HepG2 (cell line): ENCODE measurements around the gene RGS11. TPM values are rescaled to one million over a fixed set of nuclear protein-coding genes. Genes with fewer than 3 reads are reported as not detected.
A peak's percentile ranks its signal among the peaks of the same experiment; 100 is the strongest.

Experiments
- CEBPB ChIP-seq: IDR thresholded peaks from 2 replicates; pipeline ENCODE4 v1.6.1; 2011; ENCODE audit warnings: low read depth, low read length, improper control_type of control experiment, borderline replicate concordance
- CREM ChIP-seq, 2 experiments: sonication (generic) in 1 of 2; formaldehyde crosslinking in 1 of 2; IDR thresholded peaks; 2 replicates each; pipeline versions ENCODE4 v1.4.0 to v1.6.1; 2016 to 2020; ENCODE audit warnings: antibody characterized with exemption in 1 of 2, mild to moderate bottlenecking in 1 of 2, missing genetic modification reagents in 1 of 2
- DMTF1 ChIP-seq: sonication (generic); formaldehyde crosslinking; IDR thresholded peaks from 2 replicates; pipeline ENCODE4 v1.4.0; 2020; ENCODE audit warnings: mild to moderate bottlenecking, missing genetic modification reagents
- EEA1 ChIP-seq: sonication (generic); formaldehyde crosslinking; IDR thresholded peaks from 2 replicates; pipeline ENCODE4 v1.5.1; 2020; ENCODE audit warnings: mild to moderate bottlenecking, missing genetic modification reagents, borderline replicate concordance
- FOXK2 ChIP-seq: fragments of 450-650 bp; IDR thresholded peaks from 2 replicates; pipeline ENCODE4 v1.6.1; 2016
- GABPB1 ChIP-seq: IDR thresholded peaks from 2 replicates; pipeline ENCODE4 v1.6.1; 2016; ENCODE audit warnings: mild to moderate bottlenecking, missing genetic modification reagents, moderate library complexity, missing compliant biosample characterization
- KLF13 ChIP-seq: sonication (generic); formaldehyde crosslinking; IDR thresholded peaks from 2 replicates; pipeline ENCODE4 v1.4.0; 2020; ENCODE audit warnings: mild to moderate bottlenecking, missing genetic modification reagents
- NR2C2 ChIP-seq: sonication (generic); formaldehyde crosslinking; IDR thresholded peaks from 2 replicates; pipeline ENCODE4 v1.4.0; 2020; ENCODE audit warnings: missing genetic modification reagents, mild to moderate bottlenecking, moderate library complexity, borderline replicate concordance
- RBFOX2 ChIP-seq: fragments of 200-400 bp; formaldehyde crosslinking; IDR thresholded peaks from 2 replicates; pipeline ENCODE4 v1.6.1; 2017; ENCODE audit warnings: low read depth, mild to moderate bottlenecking, low read length
- SRY ChIP-seq: sonication (generic); formaldehyde crosslinking; IDR thresholded peaks from 2 replicates; pipeline ENCODE4 v1.8.0; 2022; ENCODE audit warnings: mild to moderate bottlenecking, missing genetic modification reagents
- ZBTB14 ChIP-seq: sonication (generic); formaldehyde crosslinking; IDR thresholded peaks from 2 replicates; pipeline ENCODE4 v1.4.0; 2020; ENCODE audit warnings: missing genetic modification reagents
- ZBTB25 ChIP-seq: IDR thresholded peaks from 2 replicates; pipeline ENCODE4 v1.6.1; 2018; ENCODE audit warnings: missing genetic modification reagents
- ZFAT ChIP-seq: sonication (generic); formaldehyde crosslinking; conservative IDR thresholded peaks from 2 replicates; pipeline ENCODE4 v1.8.1; 2023; ENCODE audit warnings: missing genetic modification reagents, inconsistent platforms
- ZFP91 ChIP-seq: sonication (generic); formaldehyde crosslinking; IDR thresholded peaks from 2 replicates; pipeline ENCODE4 v1.9.0; 2022; ENCODE audit warnings: missing genetic modification reagents, mild to moderate bottlenecking, borderline replicate concordance
- ZNF205 ChIP-seq: IDR thresholded peaks from 2 replicates; pipeline ENCODE4 v1.6.1; 2018; ENCODE audit warnings: missing biosample characterization, missing genetic modification reagents
- ZNF207 ChIP-seq: fragments of 450-650 bp; IDR thresholded peaks from 2 replicates; pipeline ENCODE4 v1.6.1; 2016; ENCODE audit warnings: antibody characterized with exemption, borderline replicate concordance
- ZNF441 ChIP-seq: sonication (generic); formaldehyde crosslinking; IDR thresholded peaks from 2 replicates; pipeline ENCODE4 v1.7.0; 2021; ENCODE audit warnings: missing genetic modification reagents, borderline replicate concordance
- ZNF691 ChIP-seq: sonication (generic); formaldehyde crosslinking; IDR thresholded peaks from 2 replicates; pipeline ENCODE4 v1.4.0; 2020; ENCODE audit warnings: missing genetic modification reagents, low read depth, mild to moderate bottlenecking, borderline replicate concordance
- ZNF761 ChIP-seq: sonication (generic); formaldehyde crosslinking; conservative IDR thresholded peaks from 2 replicates; pipeline ENCODE4 v1.4.0; 2020; ENCODE audit warnings: mild to moderate bottlenecking, missing genetic modification reagents
- polyA plus RNA-seq, 8 experiments: library from polyadenylated mRNA; depleted of rRNA in 3 of 8; stranded (reverse) in 7 of 8; unstranded in 1 of 8; fragments of >200 nt; fragmentation: Illumina TruSeq in 4 of 8; extraction: Trizol in 4 of 8; gene quantifications; 2 replicates each; pipeline versions ENCODE4 v1.2.1 to v1.2.3, GENCODE V29; 2011 to 2016; ENCODE audit warnings: low read depth in 4 of 8, missing spikeins in 1 of 8, mixed read lengths in 1 of 8; ENCODE audit not compliant: insufficient read depth in 1 of 8
- total RNA-seq, 5 experiments: library from RNA; depleted of rRNA; stranded (reverse); fragments of >200 nt; fragmentation: Illumina TruSeq; extraction: Trizol; gene quantifications; 2 replicates each; pipeline ENCODE4 v1.2.3, GENCODE V29; 2016; ENCODE audit warnings: low read depth in 1 of 5

Gene RGS11
- total and polyA plus RNA-seq, 2 of the 13 experiments (the other 11 are each of a cell fraction or from before 2014, with no cell fraction given) = 0.11 TPM; not detected in 1

- TF ChIP-seq ZNF441 (CRISPR knock-in tag) = 0 out of 2 replicates have a peak, but pooled peaks have one; percentile 45
- TF ChIP-seq ZNF691 = no peak
- TF ChIP-seq ZBTB14 (CRISPR knock-in tag) = peak; percentile 91
- TF ChIP-seq ZFAT = no peak
- peak; percentile 88; the same call in 1 of the 2 replicates for TF ChIP-seq CEBPB
- peak; percentile 89 for TF ChIP-seq RBFOX2
- TF ChIP-seq NR2C2 = peak; percentile 60; the same call in 1 of the 2 replicates
- peak; percentile 58 for TF ChIP-seq CREM (IDR thresholded peaks at IDR 0.05)
- no peak for TF ChIP-seq CREM (CRISPR knock-in tag; IDR thresholded peaks at IDR 0.05)
- 0 out of 2 replicates have a peak, but pooled peaks have one; percentile 47 for TF ChIP-seq ZNF761
- TF ChIP-seq ZBTB25 (CRISPR knock-in tag) = peak; percentile 23; the same call in 1 of the 2 replicates
- TF ChIP-seq EEA1 (CRISPR knock-in tag) = peak; percentile 75; the same call in 1 of the 2 replicates
- TF ChIP-seq KLF13 = no peak
- TF ChIP-seq DMTF1 (CRISPR knock-in tag) = no peak
- TF ChIP-seq SRY (CRISPR knock-in tag) = peak; percentile 20; the same call in 1 of the 2 replicates
- peak; percentile 94 for TF ChIP-seq GABPB1 (CRISPR knock-in tag)
- TF ChIP-seq ZFP91 = peak; percentile 74; the same call in 1 of the 2 replicates
- TF ChIP-seq FOXK2 = 0 out of 2 replicates have a peak, but pooled peaks have one; percentile 20
- no peak for TF ChIP-seq ZNF205 (CRISPR knock-in tag)
- no peak for TF ChIP-seq ZNF207
Observed at GRCh38 chr16:234468-235305, 41.1 kb downstream of the RGS11 start, which contains the start of gene FAM234A (continued).
